Measurements from ENCODE around the gene ELK3.

The ELK3 gene

GRCh38 chr12:96248136-96248931, 54.2 kb downstream of the ELK3 start:
- no peak for TF ChIP-seq CTCF (IDR thresholded peaks at IDR 0.05; ENCODE audit: low read depth, low read length)
- DNase-seq (ENCODE audit: extremely low read depth, low read depth), result no peak

GRCh38 chr12:96249196-96250118, 55.3 kb downstream of the ELK3 start:
- no peak for DNase-seq (ENCODE audit: extremely low read depth, low read depth)
- TF ChIP-seq CTCF (IDR thresholded peaks at IDR 0.05; ENCODE audit: low read depth, low read length), result no peak

GRCh38 chr12:96250119-96250685, 56.0 kb downstream of the ELK3 start:
- TF ChIP-seq CTCF (IDR thresholded peaks at IDR 0.05; ENCODE audit: low read depth, low read length), result no peak

GRCh38 chr12:96255077-96255476, 60.9 kb downstream of the ELK3 start:
- no peak for TF ChIP-seq CTCF (IDR thresholded peaks at IDR 0.05; ENCODE audit: low read depth, low read length)
- DNase-seq (ENCODE audit: extremely low read depth, low read depth), result no peak

More at GRCh38 chr12:96250119-96250685, 56.0 kb downstream of the ELK3 start:
- no peak for DNase-seq (ENCODE audit: extremely low read depth, low read depth)

GRCh38 chr12:96256672-96257361, 62.6 kb downstream of the ELK3 start:
- TF ChIP-seq CTCF (IDR thresholded peaks at IDR 0.05; ENCODE audit: low read depth, low read length), result no peak
- DNase-seq (ENCODE audit: extremely low read depth, low read depth), result no peak

GRCh38 chr12:96257550-96258103, 63.5 kb downstream of the ELK3 start:
- TF ChIP-seq CTCF (IDR thresholded peaks at IDR 0.05; ENCODE audit: low read depth, low read length), result no peak
- no peak for DNase-seq (ENCODE audit: extremely low read depth, low read depth)

Measured in AG09319 (cell line).